NT2/D1 (cell line): ENCODE data around the gene PARD3.

Experiments used
- SUZ12 ChIP-seq: IDR thresholded peaks from 2 replicates; pipeline ENCODE4 v1.6.1; 2011; ENCODE audit not compliant: insufficient read length, insufficient read depth; ENCODE audit errors: extremely low read depth
- ZNF274 ChIP-seq: IDR thresholded peaks from 2 replicates; pipeline ENCODE4 v1.6.1; 2011; ENCODE audit warnings: mild to moderate bottlenecking, low read depth, low read length

DNA sequence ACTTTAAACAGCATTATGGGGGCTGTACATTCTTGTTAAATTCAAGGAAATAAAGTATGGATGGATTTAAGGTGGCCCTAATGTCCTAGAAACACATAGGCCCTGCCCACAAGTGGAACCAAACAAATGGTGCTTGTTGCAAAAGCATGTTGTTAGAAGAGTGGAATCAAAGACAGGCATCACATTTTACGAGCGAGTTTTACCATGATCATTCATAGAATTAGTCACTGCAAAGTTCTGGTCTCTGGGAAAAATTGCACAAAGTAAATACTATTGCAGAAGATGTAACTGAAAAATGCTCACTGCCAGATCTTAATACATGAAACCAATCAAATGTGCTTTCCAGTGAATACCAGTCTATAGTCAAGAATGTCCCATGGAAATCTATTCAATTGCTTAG is 677.1 kb downstream of the PARD3 start:
- no peak for TF ChIP-seq ZNF274
- TF ChIP-seq SUZ12, result no peak
